Thoracic aorta (tissue), 2 donors: ENCODE measurements around the gene LDAH. TPM values are rescaled to one million over a fixed set of nuclear protein-coding genes. Genes with fewer than 3 reads are reported as not detected.

Experiments
- ATAC-seq: fragments of 150-250 bp; one replicate; pipeline ENCODE4 v1.8.0; 2017; ENCODE audit warnings: low read depth; ENCODE audit not compliant: insufficient number of reproducible peaks, low FRiP score
- DNase-seq: peaks from one replicate; pipeline ENCODE4 v3.0.0-alpha.2; 2020; ENCODE audit warnings: low spot score
- H3K27ac ChIP-seq, 2 donors: fragments of 200-600 bp; sonication (generic); 1 replicate in 1 of 2; 2 replicates in 1 of 2; pipeline ENCODE4 v1.5.1; 2016; ENCODE audit warnings: mild to moderate bottlenecking in 2 of 2, moderate library complexity in 2 of 2
- H3K27me3 ChIP-seq: fragments of 200-600 bp; sonication (generic); replicated peaks from 2 replicates; pipeline ENCODE4 v1.6.0; 2016; ENCODE audit warnings: mild to moderate bottlenecking; ENCODE audit not compliant: insufficient read depth
- H3K36me3 ChIP-seq: fragments of 200-600 bp; sonication (generic); one replicate; pipeline ENCODE4 v1.5.1; 2016
- H3K4me1 ChIP-seq, 2 donors: fragments of 200-600 bp; sonication (generic); 1 replicate in 1 of 2; 2 replicates in 1 of 2; pipeline versions ENCODE4 v1.5.1 to v1.6.0; 2016; ENCODE audit warnings: low read depth in 2 of 2, mild to moderate bottlenecking in 1 of 2; ENCODE audit not compliant: control insufficient read depth in 1 of 2
- H3K4me3 ChIP-seq: fragments of 200-600 bp; sonication (generic); 2 replicates; pipeline ENCODE4 v1.5.1; 2016; ENCODE audit warnings: mild to moderate bottlenecking
- H3K9me3 ChIP-seq: fragments of 200-600 bp; sonication (generic); 2 replicates; pipeline ENCODE4 v1.5.1; 2016
- CTCF ChIP-seq: fragments of 200-600 bp; sonication (generic); IDR thresholded peaks from one replicate; pipeline ENCODE4 v1.5.1; 2019; ENCODE audit warnings: antibody characterized with exemption
- total RNA-seq, 2 donors: library from RNA; depleted of rRNA; stranded (reverse); fragments of >200 nt; gene quantifications; one replicate each; pipeline versions ENCODE4 v1.1.0 to v1.2.3, GENCODE V29; 2016

The LDAH gene
- total RNA-seq, 2 donors from 2014 or later: 14.5 to 19.8 TPM

GRCh38 chr2:20656561-20656960 lies 166.3 kb downstream of the LDAH start:
- ATAC-seq (no peak), DNase-seq (no peak)
- Histone ChIP-seq H3K27me3 (no peaks in the 10 kb centered on the region), H3K27ac (no peak overlapping the region), H3K9me3 (no peaks in the 10 kb centered on the region), H3K4me3 (no peak overlapping the region), H3K36me3 (no peaks in the 10 kb centered on the region), H3K4me1 (peaks cover 5 to 14% of the 10 kb centered on the region in 2 donors)
- TF ChIP-seq CTCF: no peak

DNA sequence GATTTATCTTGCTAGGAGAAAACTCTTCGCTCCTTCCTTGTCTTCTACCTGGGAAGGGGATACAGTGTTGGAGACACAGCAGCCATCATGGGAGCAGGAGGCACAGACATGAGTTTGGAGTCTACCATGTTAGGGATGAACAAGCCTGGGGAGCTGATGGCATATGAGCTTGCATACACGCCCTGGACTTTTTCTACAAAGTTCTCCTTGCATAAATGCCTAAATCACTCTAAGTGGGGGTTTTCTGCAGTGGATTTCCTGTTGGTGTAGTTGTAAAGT lies 168.4 kb downstream of the LDAH start:
- H3K4me3 ChIP-seq: no peak overlapping the region
- H3K27me3 ChIP-seq: no peaks in the 10 kb centered on the region
- no peaks in the 10 kb centered on the region for H3K9me3 ChIP-seq
- DNase-seq: no peak
- no peak for TF ChIP-seq CTCF
- ATAC-seq: no peak
- H3K4me1 ChIP-seq: peaks cover 11 to 24% of the 10 kb centered on the region in 2 donors
- no peaks in the 10 kb centered on the region for H3K36me3 ChIP-seq
- no peak overlapping the region for H3K27ac ChIP-seq

DNA sequence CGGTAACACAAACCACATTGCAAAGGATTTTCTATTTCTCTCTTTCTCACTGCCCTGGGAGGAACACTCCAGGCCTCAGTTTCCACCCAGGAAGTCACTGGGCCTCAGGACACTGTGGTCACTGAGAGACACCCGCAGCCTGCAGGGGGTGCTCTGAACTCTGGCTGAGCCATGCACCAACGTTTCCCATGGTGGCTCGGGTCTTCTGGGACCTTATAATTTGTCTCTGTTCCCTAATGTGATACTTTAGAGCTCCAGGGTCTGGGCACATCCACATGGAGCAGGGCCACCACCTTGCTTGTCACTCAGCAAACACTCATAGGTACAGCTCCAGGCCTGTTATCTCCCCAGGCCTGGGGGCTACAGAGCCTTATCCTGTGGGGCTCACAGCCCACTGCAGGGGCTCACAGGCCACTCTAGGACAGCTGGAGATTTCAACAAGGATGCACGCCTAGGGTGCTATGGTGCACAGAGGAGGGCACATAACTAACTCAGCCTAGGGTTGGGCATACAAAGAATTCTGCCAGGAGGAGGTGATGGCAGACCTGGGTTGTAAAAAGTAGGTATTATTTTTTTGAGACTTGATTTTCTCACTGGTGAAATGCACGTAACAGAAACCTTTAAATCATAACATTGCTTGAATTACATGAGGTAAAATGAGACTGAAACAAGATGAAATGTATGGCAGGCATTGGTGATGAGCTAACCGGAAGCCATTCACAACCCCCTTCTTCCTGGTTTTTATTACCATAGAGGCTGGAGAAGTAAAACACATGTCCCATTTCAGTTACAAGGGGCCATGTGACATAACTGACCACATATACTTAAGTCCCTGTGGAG lies 169.0 kb downstream of the LDAH start:
- ATAC-seq: no peak
- H3K27me3 ChIP-seq: no peaks in the 10 kb centered on the region
- H3K27ac ChIP-seq: no peak overlapping the region
- H3K9me3 ChIP-seq: no peaks in the 10 kb centered on the region
- TF ChIP-seq CTCF: no peak
- H3K4me3 ChIP-seq: no peak overlapping the region
- H3K36me3 ChIP-seq: no peaks in the 10 kb centered on the region
- H3K4me1 ChIP-seq: peaks cover 16 to 30% of the 10 kb centered on the region in 2 donors
- DNase-seq: no peak

DNA sequence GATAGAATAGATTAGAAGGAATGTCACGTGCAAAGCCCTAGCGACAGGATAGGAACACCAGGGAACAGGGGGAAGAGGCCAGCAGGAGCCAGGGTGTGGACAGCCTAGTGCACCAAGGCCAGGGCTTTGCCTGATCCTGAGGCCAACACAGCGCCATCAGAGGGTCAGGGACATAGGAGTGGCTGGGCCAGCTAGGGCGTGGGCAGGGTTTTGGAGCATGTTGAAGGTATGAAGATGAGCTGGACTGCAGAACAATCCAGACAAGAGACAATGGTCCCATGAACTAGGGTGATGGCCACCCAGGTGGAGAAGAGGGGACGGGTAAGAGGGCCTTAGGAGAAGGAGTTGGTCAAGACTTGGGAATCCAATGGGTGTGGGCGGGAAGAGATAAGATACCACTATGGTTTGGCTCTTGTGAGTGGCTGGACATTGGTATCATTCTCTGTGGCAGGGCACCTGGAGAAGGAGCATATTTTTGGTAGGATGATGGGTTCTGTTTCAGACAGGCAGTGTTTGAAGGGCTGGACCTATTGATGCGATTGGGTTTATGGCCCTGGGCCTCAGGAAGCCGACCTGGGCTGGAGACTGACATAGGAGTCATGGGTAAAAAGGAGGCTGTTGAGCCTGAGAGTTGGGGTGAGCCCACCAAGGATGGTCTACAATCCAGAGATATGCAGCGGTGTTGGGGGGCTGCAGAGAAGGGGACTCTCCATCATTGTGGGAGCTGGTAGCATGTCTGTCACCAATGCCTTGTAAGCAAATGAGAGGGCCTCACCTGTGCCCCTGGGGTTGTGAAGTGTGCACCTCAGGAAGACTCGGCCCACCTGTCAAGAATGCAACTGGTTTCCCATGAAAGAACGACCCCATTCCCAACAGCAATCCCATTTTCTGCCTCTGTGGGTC lies 170.0 kb downstream of the LDAH start:
- Histone ChIP-seq H3K4me1 (peaks cover 20 to 39% of the 10 kb centered on the region in 2 donors), H3K4me3 (no peak overlapping the region), H3K9me3 (no peaks in the 10 kb centered on the region), H3K27ac (peak overlapping the region; percentile 88 to 92), H3K27me3 (no peaks in the 10 kb centered on the region), H3K36me3 (no peaks in the 10 kb centered on the region)
- no peak for ATAC-seq
- TF ChIP-seq CTCF: no peak
- no peak for DNase-seq

- Histone ChIP-seq H3K27ac (peak overlapping the region; percentile 88 to 92), H3K4me3 (no peak overlapping the region), H3K36me3 (no peaks in the 10 kb centered on the region), H3K4me1 (peaks cover 23 to 47% of the 10 kb centered on the region in 2 donors), H3K27me3 (no peaks in the 10 kb centered on the region), H3K9me3 (no peaks in the 10 kb centered on the region)
- DNase-seq (no peak), ATAC-seq (no peak)
- no peak for TF ChIP-seq CTCF
Observed at GRCh38 chr2:20652141-20652540, 170.8 kb downstream of the LDAH start.
